ENCODE measurements around the gene RFLNA.

DNA sequence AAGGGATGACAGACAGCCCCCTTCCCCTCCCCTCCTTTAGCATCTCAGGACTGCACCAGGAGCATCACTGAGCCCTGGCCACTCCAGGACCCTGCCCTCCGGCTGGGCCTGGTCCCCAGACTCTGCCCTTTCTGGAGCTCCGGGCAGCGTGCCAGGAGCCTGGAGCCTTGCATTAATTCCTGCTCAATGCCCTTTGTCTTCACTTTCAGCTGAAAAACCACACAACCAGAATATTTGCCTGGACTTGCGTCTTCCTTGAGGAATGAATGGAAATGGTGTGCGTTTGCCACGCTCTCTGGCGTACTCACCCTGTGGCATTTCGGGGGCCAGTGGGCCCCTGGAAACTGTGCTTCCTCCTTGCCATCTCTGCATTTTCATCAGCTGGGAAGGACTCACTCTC is 8.5 kb upstream of the RFLNA start:
- TF ChIP-seq, protein P1, sequence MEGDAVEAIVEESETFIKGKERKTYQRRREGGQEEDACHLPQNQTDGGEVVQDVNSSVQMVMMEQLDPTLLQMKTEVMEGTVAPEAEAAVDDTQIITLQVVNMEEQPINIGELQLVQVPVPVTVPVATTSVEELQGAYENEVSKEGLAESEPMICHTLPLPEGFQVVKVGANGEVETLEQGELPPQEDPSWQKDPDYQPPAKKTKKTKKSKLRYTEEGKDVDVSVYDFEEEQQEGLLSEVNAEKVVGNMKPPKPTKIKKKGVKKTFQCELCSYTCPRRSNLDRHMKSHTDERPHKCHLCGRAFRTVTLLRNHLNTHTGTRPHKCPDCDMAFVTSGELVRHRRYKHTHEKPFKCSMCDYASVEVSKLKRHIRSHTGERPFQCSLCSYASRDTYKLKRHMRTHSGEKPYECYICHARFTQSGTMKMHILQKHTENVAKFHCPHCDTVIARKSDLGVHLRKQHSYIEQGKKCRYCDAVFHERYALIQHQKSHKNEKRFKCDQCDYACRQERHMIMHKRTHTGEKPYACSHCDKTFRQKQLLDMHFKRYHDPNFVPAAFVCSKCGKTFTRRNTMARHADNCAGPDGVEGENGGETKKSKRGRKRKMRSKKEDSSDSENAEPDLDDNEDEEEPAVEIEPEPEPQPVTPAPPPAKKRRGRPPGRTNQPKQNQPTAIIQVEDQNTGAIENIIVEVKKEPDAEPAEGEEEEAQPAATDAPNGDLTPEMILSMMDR (conservative IDR thresholded peaks at IDR 0.05; ENCODE audit: low read depth in 2 of 2) = no peak
- TF ChIP-seq, protein P2, sequence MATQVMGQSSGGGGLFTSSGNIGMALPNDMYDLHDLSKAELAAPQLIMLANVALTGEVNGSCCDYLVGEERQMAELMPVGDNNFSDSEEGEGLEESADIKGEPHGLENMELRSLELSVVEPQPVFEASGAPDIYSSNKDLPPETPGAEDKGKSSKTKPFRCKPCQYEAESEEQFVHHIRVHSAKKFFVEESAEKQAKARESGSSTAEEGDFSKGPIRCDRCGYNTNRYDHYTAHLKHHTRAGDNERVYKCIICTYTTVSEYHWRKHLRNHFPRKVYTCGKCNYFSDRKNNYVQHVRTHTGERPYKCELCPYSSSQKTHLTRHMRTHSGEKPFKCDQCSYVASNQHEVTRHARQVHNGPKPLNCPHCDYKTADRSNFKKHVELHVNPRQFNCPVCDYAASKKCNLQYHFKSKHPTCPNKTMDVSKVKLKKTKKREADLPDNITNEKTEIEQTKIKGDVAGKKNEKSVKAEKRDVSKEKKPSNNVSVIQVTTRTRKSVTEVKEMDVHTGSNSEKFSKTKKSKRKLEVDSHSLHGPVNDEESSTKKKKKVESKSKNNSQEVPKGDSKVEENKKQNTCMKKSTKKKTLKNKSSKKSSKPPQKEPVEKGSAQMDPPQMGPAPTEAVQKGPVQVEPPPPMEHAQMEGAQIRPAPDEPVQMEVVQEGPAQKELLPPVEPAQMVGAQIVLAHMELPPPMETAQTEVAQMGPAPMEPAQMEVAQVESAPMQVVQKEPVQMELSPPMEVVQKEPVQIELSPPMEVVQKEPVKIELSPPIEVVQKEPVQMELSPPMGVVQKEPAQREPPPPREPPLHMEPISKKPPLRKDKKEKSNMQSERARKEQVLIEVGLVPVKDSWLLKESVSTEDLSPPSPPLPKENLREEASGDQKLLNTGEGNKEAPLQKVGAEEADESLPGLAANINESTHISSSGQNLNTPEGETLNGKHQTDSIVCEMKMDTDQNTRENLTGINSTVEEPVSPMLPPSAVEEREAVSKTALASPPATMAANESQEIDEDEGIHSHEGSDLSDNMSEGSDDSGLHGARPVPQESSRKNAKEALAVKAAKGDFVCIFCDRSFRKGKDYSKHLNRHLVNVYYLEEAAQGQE (IDR thresholded peaks at IDR 0.05; ENCODE audit: unreplicated experiment) = no peak
- no peak for TF ChIP-seq POLR2AphosphoS5 (IDR thresholded peaks at IDR 0.05; ENCODE audit: low read depth)
- no peak for TF ChIP-seq EZH2 (IDR thresholded peaks at IDR 0.05; ENCODE audit: low read depth, unreplicated experiment)
- no peak for TF ChIP-seq EZH2phosphoT487 (IDR thresholded peaks at IDR 0.05; ENCODE audit: unreplicated experiment)
- TF ChIP-seq, protein P3, sequence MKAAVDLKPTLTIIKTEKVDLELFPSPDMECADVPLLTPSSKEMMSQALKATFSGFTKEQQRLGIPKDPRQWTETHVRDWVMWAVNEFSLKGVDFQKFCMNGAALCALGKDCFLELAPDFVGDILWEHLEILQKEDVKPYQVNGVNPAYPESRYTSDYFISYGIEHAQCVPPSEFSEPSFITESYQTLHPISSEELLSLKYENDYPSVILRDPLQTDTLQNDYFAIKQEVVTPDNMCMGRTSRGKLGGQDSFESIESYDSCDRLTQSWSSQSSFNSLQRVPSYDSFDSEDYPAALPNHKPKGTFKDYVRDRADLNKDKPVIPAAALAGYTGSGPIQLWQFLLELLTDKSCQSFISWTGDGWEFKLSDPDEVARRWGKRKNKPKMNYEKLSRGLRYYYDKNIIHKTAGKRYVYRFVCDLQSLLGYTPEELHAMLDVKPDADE (IDR thresholded peaks at IDR 0.05) = no peak
- TF ChIP-seq CREB1 (CRISPR knock-in tag; IDR thresholded peaks at IDR 0.05; ENCODE audit: low read depth) = no peak
- TF ChIP-seq STAT1 (IDR thresholded peaks at IDR 0.05; ENCODE audit: unreplicated experiment) = no peak
- no peak for TF ChIP-seq ZNF114 (CRISPR knock-in tag; IDR thresholded peaks at IDR 0.05)
- no peak for TF ChIP-seq JUNB (IDR thresholded peaks at IDR 0.05; ENCODE audit: unreplicated experiment)
- TF ChIP-seq NANOG (IDR thresholded peaks at IDR 0.05; ENCODE audit: borderline replicate concordance) = no peak

All from GM23338 (cell line).